Keratinocyte (primary cell): ENCODE measurements around the gene GIT1. TPM values are rescaled to one million over a fixed set of nuclear protein-coding genes. Genes with fewer than 3 reads are reported as not detected.

ENCODE experiments used
- DNase-seq: peaks from one replicate; pipeline ENCODE4 v3.0.0-alpha.2; 2011; ENCODE audit warnings: low read depth, missing footprints, low spot score
- FAIRE-seq: peaks from 2 replicates; lab custom pipeline; 2011; peaks lifted over from hg19 to GRCh38; lab: Jason Lieb, UNC
- H2AFZ ChIP-seq: 2 replicates; pipeline ENCODE4 v1.6.0; 2012; ENCODE audit warnings: low read length, control low read depth, inconsistent platforms; ENCODE audit not compliant: control insufficient read depth
- H3K27ac ChIP-seq: 2 replicates; pipeline ENCODE4 v1.5.1; 2011; ENCODE audit warnings: low read length; ENCODE audit not compliant: control insufficient read depth, insufficient read depth
- H3K27me3 ChIP-seq: 3 replicates; pipeline ENCODE4 v1.6.0; 2011; ENCODE audit warnings: low read length; ENCODE audit not compliant: control insufficient read depth, insufficient read depth; ENCODE audit errors: extremely low read depth
- H3K36me3 ChIP-seq, 2 experiments: 2 replicates in 1 of 2; 3 replicates in 1 of 2; pipeline ENCODE4 v1.5.1; 2011; ENCODE audit warnings: low read length in 2 of 2, mild to moderate bottlenecking in 1 of 2; ENCODE audit not compliant: control insufficient read depth in 2 of 2, insufficient read depth in 2 of 2; ENCODE audit errors: extremely low read depth in 1 of 2
- H3K4me1 ChIP-seq: 3 replicates; pipeline ENCODE4 v1.5.1; 2011; ENCODE audit warnings: low read length; ENCODE audit not compliant: control insufficient read depth, insufficient read depth; ENCODE audit errors: extremely low read depth
- H3K4me2 ChIP-seq: 3 replicates; pipeline ENCODE4 v1.6.0; 2011; ENCODE audit warnings: low read depth, low read length; ENCODE audit not compliant: control insufficient read depth, insufficient read depth; ENCODE audit errors: extremely low read depth
- H3K4me3 ChIP-seq, 3 experiments: fragments of 200-600 bp in 1 of 3; sonication (generic) in 1 of 3; 2 replicates in 2 of 3; 3 replicates in 1 of 3; pipeline ENCODE4 v1.5.1; 2011 to 2016; ENCODE audit warnings: low read length in 3 of 3, mild to moderate bottlenecking in 3 of 3, control low read depth in 2 of 3, inconsistent platforms in 1 of 3, low read depth in 1 of 3, mixed read lengths in 1 of 3, mixed run types in 1 of 3, moderate library complexity in 1 of 3; ENCODE audit not compliant: control insufficient read depth in 2 of 3, insufficient read depth in 2 of 3; ENCODE audit errors: extremely low read depth in 1 of 3
- H3K79me2 ChIP-seq: 2 replicates; pipeline ENCODE4 v1.6.0; 2012; ENCODE audit warnings: low read length; ENCODE audit not compliant: control insufficient read depth, insufficient read depth
- H3K9ac ChIP-seq: 3 replicates; pipeline ENCODE4 v1.6.0; 2011; ENCODE audit warnings: low read length; ENCODE audit not compliant: control insufficient read depth, insufficient read depth; ENCODE audit errors: extremely low read depth
- H3K9me1 ChIP-seq: 3 replicates; pipeline ENCODE4 v1.6.0; 2011; ENCODE audit warnings: low read length; ENCODE audit not compliant: control insufficient read depth, insufficient read depth; ENCODE audit errors: extremely low read depth
- H3K9me3 ChIP-seq: 2 replicates; pipeline ENCODE4 v1.5.1; 2012; ENCODE audit warnings: low read depth, low read length; ENCODE audit not compliant: control insufficient read depth
- H4K20me1 ChIP-seq: 3 replicates; pipeline ENCODE4 v1.6.0; 2011; ENCODE audit warnings: low read length; ENCODE audit not compliant: control insufficient read depth, insufficient read depth; ENCODE audit errors: extremely low read depth
- CTCF ChIP-seq, 3 experiments: IDR thresholded peaks in 1 of 3; conservative IDR thresholded peaks in 1 of 3; optimal IDR thresholded peaks in 1 of 3; 2 replicates in 2 of 3; 3 replicates in 1 of 3; pipeline versions ENCODE3 to v1.5.1; 2011; ENCODE audit warnings: low read length in 3 of 3, mild to moderate bottlenecking in 3 of 3, moderate library complexity in 2 of 3, control low read depth in 1 of 3, inconsistent platforms in 1 of 3; ENCODE audit not compliant: insufficient read depth in 2 of 3; ENCODE audit errors: extremely low read depth in 1 of 3
- EZH2 ChIP-seq: IDR thresholded peaks from one replicate; pipeline ENCODE4 v1.6.1; 2012; ENCODE audit warnings: inconsistent platforms, mild to moderate bottlenecking, low read length, moderate library complexity
- dilution Hi-C: fragments of 300-500 bp; cut with MboI; formaldehyde crosslinking; loops from one replicate; pipeline ENCODE4 v1.7.0; 2020; ENCODE audit warnings: low sequenced_read_pairs; ENCODE audit not compliant: extremely low pct_ligation_motif_present
- polyA plus RNA-seq, 5 experiments: library from polyadenylated mRNA; depleted of rRNA in 3 of 5; stranded (reverse) in 3 of 5; stranded (forward) in 1 of 5; unstranded in 1 of 5; fragments of >200 nt; gene quantifications; 1 replicate in 1 of 5; 2 replicates in 3 of 5; 3 replicates in 1 of 5; pipeline versions ENCODE4 v1.2.1 to v1.2.3, GENCODE V29; 2011 to 2012; ENCODE audit warnings: missing spikeins in 2 of 5, low read depth in 1 of 5, low replicate concordance in 1 of 5

Gene GIT1
- polyA plus RNA-seq, 1 donor (not counting 4 experiments of a cell fraction or from before 2014, with no cell fraction given): 42.7 TPM

GRCh38 chr17:29577001-29577370, 12.5 kb downstream of the GIT1 start:
- DNase-seq: no peak
- Histone ChIP-seq H3K4me2 (no peak overlapping the region), H3K9me3 (no peaks in the 10 kb centered on the region), H3K9ac (no peak overlapping the region), H3K27me3 (no peaks in the 10 kb centered on the region), H3K4me1 (peaks cover 14% of the 10 kb centered on the region), H3K79me2 (peaks cover 5% of the 10 kb centered on the region), H3K36me3 (peaks cover 36 to 52% of the 10 kb centered on the region in 2 experiments), H2AFZ (no peak overlapping the region), H4K20me1 (peaks cover 9% of the 10 kb centered on the region), H3K27ac (no peak overlapping the region), H3K9me1 (no peaks in the 10 kb centered on the region), H3K4me3 (no peak overlapping the region)
- no peak for TF ChIP-seq CTCF (optimal IDR thresholded peaks at IDR 0.05 in 1 of 3, IDR thresholded peaks at IDR 0.05 in 1 of 3, conservative IDR thresholded peaks at IDR 0.05 in 1 of 3; ENCODE audit: extremely low read depth in 1 of 3, insufficient read depth in 2 of 3, low read length in 3 of 3)
- no peak for FAIRE-seq
- dilution Hi-C loops: no loop called here

- no peak for DNase-seq
- dilution Hi-C loops: no loop called here
- Histone ChIP-seq H4K20me1 (peaks cover 9% of the 10 kb centered on the region), H3K9ac (no peak overlapping the region), H3K9me1 (no peaks in the 10 kb centered on the region), H3K4me1 (peaks cover 8% of the 10 kb centered on the region), H3K9me3 (no peaks in the 10 kb centered on the region), H3K27ac (no peak overlapping the region), H3K4me2 (no peak overlapping the region), H3K79me2 (peaks cover 5% of the 10 kb centered on the region), H2AFZ (no peak overlapping the region), H3K4me3 (no peak overlapping the region), H3K36me3 (peaks cover 35 to 52% of the 10 kb centered on the region in 2 experiments), H3K27me3 (no peaks in the 10 kb centered on the region)
- no peak for TF ChIP-seq CTCF (optimal IDR thresholded peaks at IDR 0.05 in 1 of 3, IDR thresholded peaks at IDR 0.05 in 1 of 3, conservative IDR thresholded peaks at IDR 0.05 in 1 of 3; ENCODE audit: extremely low read depth in 1 of 3, insufficient read depth in 2 of 3, low read length in 3 of 3)
- no peak for TF ChIP-seq EZH2
- FAIRE-seq: no peak
These were observed 13.0 kb downstream of the GIT1 start for GRCh38 chr17:29576214-29577000.
